Endothelial cell of umbilical vein (primary cell): ENCODE measurements around the gene TMOD2. TPM values are rescaled to one million over a fixed set of nuclear protein-coding genes. Genes with fewer than 3 reads are reported as not detected.

ENCODE experiments used
- BruUV-seq: library from RNA; stranded (reverse); fragments of 400-500 nt; replicated peaks from 2 replicates; lab custom pipeline; 2021; lab: Mats Ljungman, UMichigan
- CTCF ChIA-PET: fragments of 300-600, 350-600 bp; sonication (Branson Sonifier 250); formaldehyde crosslinking; loops from one replicate; lab custom pipeline; 2021; ENCODE audit warnings: antibody characterized with exemption, inconsistent platforms; lab: Charles Lee
- POLR2A ChIA-PET: fragments of 300-600, 350-600 bp; sonication (Branson Sonifier 250); formaldehyde crosslinking; loops from one replicate; lab custom pipeline; 2021; ENCODE audit warnings: antibody characterized with exemption, inconsistent platforms; lab: Charles Lee
- DNase-seq: peaks from one replicate; pipeline ENCODE4 v3.0.0-alpha.2; 2011; ENCODE audit warnings: low read depth, low spot score
- FAIRE-seq: peaks from 2 replicates; lab custom pipeline; 2011; peaks lifted over from hg19 to GRCh38; lab: Jason Lieb, UNC
- H2AFZ ChIP-seq: 2 replicates; pipeline ENCODE4 v1.6.0; 2012; ENCODE audit warnings: low read depth, low read length, control low read depth, inconsistent platforms
- H3K27ac ChIP-seq: 2 replicates; pipeline ENCODE4 v1.5.1; 2011; ENCODE audit warnings: low read depth, mild to moderate bottlenecking, control low read depth, low read length, moderate library complexity; ENCODE audit not compliant: insufficient read depth
- H3K27me3 ChIP-seq, 2 experiments: 2 replicates each; pipeline versions ENCODE4 v1.6.0 to v1.6.1; 2011; ENCODE audit warnings: low read length in 2 of 2, mixed read lengths in 1 of 2; ENCODE audit not compliant: control insufficient read depth in 2 of 2, insufficient read depth in 2 of 2
- H3K36me3 ChIP-seq, 2 experiments: 2 replicates in 1 of 2; 3 replicates in 1 of 2; pipeline ENCODE4 v1.5.1; 2011; ENCODE audit warnings: low read length in 2 of 2, mild to moderate bottlenecking in 1 of 2, moderate library complexity in 1 of 2; ENCODE audit not compliant: control insufficient read depth in 2 of 2, insufficient read depth in 2 of 2; ENCODE audit errors: extremely low read depth in 1 of 2
- H3K4me1 ChIP-seq: 3 replicates; pipeline ENCODE4 v1.5.1; 2011; ENCODE audit warnings: mild to moderate bottlenecking, low read length; ENCODE audit not compliant: control insufficient read depth, insufficient read depth; ENCODE audit errors: extremely low read depth
- H3K4me2 ChIP-seq: 2 replicates; pipeline ENCODE4 v1.6.1; 2011; ENCODE audit warnings: low read length, control low read depth, mixed read lengths; ENCODE audit not compliant: insufficient read depth
- H3K4me3 ChIP-seq, 3 experiments: fragments of 200-600 bp in 1 of 3; sonication (generic), shearing (Covaris generic) in 1 of 3; replicated peaks in 1 of 3; 2 replicates each; pipeline ENCODE4 v1.5.1; 2011 to 2016; ENCODE audit warnings: control low read depth in 3 of 3, low read length in 3 of 3, mild to moderate bottlenecking in 2 of 3, inconsistent platforms in 1 of 3, low read depth in 1 of 3, moderate library complexity in 1 of 3; ENCODE audit not compliant: insufficient read depth in 1 of 3
- H3K79me2 ChIP-seq: 2 replicates; pipeline ENCODE4 v1.6.0; 2012; ENCODE audit warnings: low read length, inconsistent platforms; ENCODE audit not compliant: control insufficient read depth, insufficient read depth
- H3K9ac ChIP-seq: replicated peaks from 2 replicates; pipeline ENCODE3; 2011; ENCODE audit warnings: low read length, control low read depth; ENCODE audit not compliant: insufficient read depth; ENCODE audit errors: extremely low read depth
- H3K9me1 ChIP-seq: replicated peaks from 3 replicates; pipeline ENCODE4 v1.6.0; 2011; ENCODE audit warnings: mild to moderate bottlenecking, low read length; ENCODE audit not compliant: control insufficient read depth, insufficient read depth; ENCODE audit errors: extremely low read depth
- H3K9me3 ChIP-seq: replicated peaks from 2 replicates; pipeline ENCODE4 v1.5.1; 2012; ENCODE audit warnings: low read length, inconsistent platforms; ENCODE audit not compliant: control insufficient read depth, insufficient read depth
- H4K20me1 ChIP-seq: replicated peaks from 2 replicates; pipeline ENCODE3; 2011; ENCODE audit warnings: mild to moderate bottlenecking, low read length; ENCODE audit not compliant: control insufficient read depth, insufficient read depth; ENCODE audit errors: extremely low read depth
- MYC ChIP-seq: IDR thresholded peaks from one replicate; pipeline ENCODE4 v1.6.1; 2011; ENCODE audit warnings: mild to moderate bottlenecking, low read depth, low read length
- dilution Hi-C: fragments of 300-500 bp; cut with MboI; formaldehyde crosslinking; loops from one replicate; pipeline ENCODE4 v1.15.0; 2019; ENCODE audit warnings: low sequenced_read_pairs; ENCODE audit not compliant: extremely low pct_ligation_motif_present
- intact Hi-C: fragments of 100-400 bp; cut with micrococcal nuclease; formaldehyde crosslinking; loops from one replicate; pipeline ENCODE4 v1.10.0; 2022
- polyA plus RNA-seq, 4 experiments: library from polyadenylated mRNA; depleted of rRNA in 3 of 4; stranded (reverse) in 3 of 4; unstranded in 1 of 4; fragments of >200 nt; gene quantifications; 2 replicates each; pipeline versions ENCODE4 v1.2.1 to v1.2.3, GENCODE V29; 2011 to 2012; ENCODE audit warnings: missing spikeins in 1 of 4
- total RNA-seq: library from RNA; stranded (reverse); gene quantifications from 2 replicates; pipeline ENCODE4 v1.2.3, GENCODE V29; 2021
- TF ChIP-seq, protein P1 (sequence below), 2 donors: IDR thresholded peaks; 1 replicate in 1 of 2; 2 replicates in 1 of 2; pipeline ENCODE4 v1.5.1; 2011; ENCODE audit warnings: low read length in 2 of 2, mild to moderate bottlenecking in 2 of 2, moderate library complexity in 2 of 2, control low read depth in 1 of 2, inconsistent platforms in 1 of 2, low read depth in 1 of 2; ENCODE audit not compliant: insufficient read depth in 1 of 2; ENCODE audit errors: extremely low read depth in 1 of 2
- TF ChIP-seq, protein P2 (sequence below): IDR thresholded peaks from 2 replicates; pipeline ENCODE4 v1.6.1; 2011; ENCODE audit not compliant: insufficient read depth, insufficient read length

The TMOD2 gene
- total and polyA plus RNA-seq, 2 donors (not counting 3 experiments of a cell fraction or from before 2014, with no cell fraction given), result 0.46 to 2.7 TPM

DNA sequence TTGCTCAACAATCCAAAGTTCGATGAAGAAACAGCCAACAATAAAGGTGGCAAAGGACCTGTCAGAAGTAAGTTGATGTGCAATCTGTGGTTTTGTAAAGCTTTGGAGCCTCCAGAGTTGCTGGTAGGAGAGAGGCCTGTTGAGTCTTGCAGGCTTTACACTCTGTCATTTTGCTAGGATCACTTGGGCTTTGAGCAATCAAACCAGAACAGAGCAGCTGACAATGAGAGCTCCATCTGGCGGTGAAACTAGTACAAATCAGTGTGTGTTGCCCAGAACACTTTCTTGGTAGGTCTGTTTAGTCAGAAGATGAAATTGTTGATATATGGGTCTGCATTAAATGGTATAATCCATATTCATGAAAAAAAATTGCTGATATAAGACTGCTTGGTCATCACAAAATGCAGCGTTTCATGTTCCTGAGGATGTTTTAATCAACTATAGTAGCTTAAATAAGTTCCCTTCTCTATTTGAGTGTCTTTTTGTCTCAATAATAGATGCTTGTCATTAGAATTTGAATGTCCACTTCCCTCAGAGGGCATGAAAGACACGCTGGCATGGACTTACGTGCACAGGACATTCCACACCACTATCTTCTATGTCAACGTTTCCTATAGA is 25.7 kb downstream of the TMOD2 start:
- FAIRE-seq, result peak; percentile 99
- no peak overlapping the region for H3K9ac ChIP-seq
- H3K27me3 ChIP-seq, result peaks cover 0 to 4% of the 10 kb centered on the region in 2 experiments
- H2AFZ ChIP-seq, result no peak overlapping the region
- BruUV-seq, result no TSS peak
- DNase-seq, result peak; percentile 80
- no peaks in the 10 kb centered on the region for H3K9me3 ChIP-seq
- dilution Hi-C loops (no loop called here), intact Hi-C loops (loop anchor here (1.0 to 5.0 kb wide), 6 partner anchors 26 to 238 kb away; partner anchors contain the start of genes LYSMD2 and TMOD2)
- H3K36me3 ChIP-seq, result no peaks in the 10 kb centered on the region
- H3K9me1 ChIP-seq, result no peaks in the 10 kb centered on the region
- no peak for TF ChIP-seq MYC
- TF ChIP-seq, protein P1, sequence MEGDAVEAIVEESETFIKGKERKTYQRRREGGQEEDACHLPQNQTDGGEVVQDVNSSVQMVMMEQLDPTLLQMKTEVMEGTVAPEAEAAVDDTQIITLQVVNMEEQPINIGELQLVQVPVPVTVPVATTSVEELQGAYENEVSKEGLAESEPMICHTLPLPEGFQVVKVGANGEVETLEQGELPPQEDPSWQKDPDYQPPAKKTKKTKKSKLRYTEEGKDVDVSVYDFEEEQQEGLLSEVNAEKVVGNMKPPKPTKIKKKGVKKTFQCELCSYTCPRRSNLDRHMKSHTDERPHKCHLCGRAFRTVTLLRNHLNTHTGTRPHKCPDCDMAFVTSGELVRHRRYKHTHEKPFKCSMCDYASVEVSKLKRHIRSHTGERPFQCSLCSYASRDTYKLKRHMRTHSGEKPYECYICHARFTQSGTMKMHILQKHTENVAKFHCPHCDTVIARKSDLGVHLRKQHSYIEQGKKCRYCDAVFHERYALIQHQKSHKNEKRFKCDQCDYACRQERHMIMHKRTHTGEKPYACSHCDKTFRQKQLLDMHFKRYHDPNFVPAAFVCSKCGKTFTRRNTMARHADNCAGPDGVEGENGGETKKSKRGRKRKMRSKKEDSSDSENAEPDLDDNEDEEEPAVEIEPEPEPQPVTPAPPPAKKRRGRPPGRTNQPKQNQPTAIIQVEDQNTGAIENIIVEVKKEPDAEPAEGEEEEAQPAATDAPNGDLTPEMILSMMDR (IDR thresholded peaks at IDR 0.05; ENCODE audit: extremely low read depth in 1 of 2, insufficient read depth in 1 of 2, low read depth in 1 of 2, low read length in 2 of 2), result peak; percentile 72 to 75
- H3K27ac ChIP-seq, result no peak overlapping the region
- POLR2A ChIA-PET, result interaction anchor here (0.6 kb wide), 1 partner anchor 137 kb away, joined by 4 read pairs; no protein-coding TSS in a partner anchor
- CTCF ChIA-PET, result interaction anchor here (0.6 to 10.1 kb wide), 75 partner anchors 10 to 959 kb away, joined by 3 to 942 read pairs (median 6); partner anchors contain the start of genes DMXL2, LYSMD2 and SCG3
- H3K4me2 ChIP-seq, result no peak overlapping the region
- no peaks in the 10 kb centered on the region for H3K4me1 ChIP-seq
- H3K79me2 ChIP-seq, result no peaks in the 10 kb centered on the region
- H3K4me3 ChIP-seq, result no peak overlapping the region
- no peaks in the 10 kb centered on the region for H4K20me1 ChIP-seq

DNA sequence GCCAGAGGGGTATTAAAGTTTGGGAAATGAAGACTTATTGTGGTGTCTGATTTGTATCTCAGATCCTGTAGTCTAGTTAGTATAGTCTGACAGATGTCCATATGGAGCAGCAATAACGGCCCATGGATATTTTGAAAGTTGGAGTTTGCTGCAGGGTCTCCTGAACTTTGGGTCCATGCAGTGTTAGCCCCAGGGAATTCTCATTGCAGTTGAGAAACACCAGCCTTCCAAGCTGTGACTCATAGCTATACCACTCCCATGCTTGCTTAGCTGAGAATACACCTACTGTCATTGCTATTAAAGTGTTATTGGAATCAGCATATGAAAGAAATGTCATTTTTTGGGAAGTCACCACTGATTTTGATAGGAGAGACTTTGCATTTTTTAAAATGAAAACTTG is 29.2 kb downstream of the TMOD2 start:
- BruUV-seq, result no TSS peak
- FAIRE-seq, result no peak
- CTCF ChIA-PET, result interaction anchor here (0.7 to 10.1 kb wide), 5 partner anchors 108 to 955 kb away, joined by 3 to 942 read pairs (median 3); no protein-coding TSS in a partner anchor
- no peak for DNase-seq
- dilution Hi-C loops, result no loop called here
- no peaks in the 10 kb centered on the region for H3K79me2 ChIP-seq
- H3K27me3 ChIP-seq, result peaks cover 0 to 3% of the 10 kb centered on the region in 2 experiments
- POLR2A ChIA-PET, result interaction anchor here (0.5 kb wide), 1 partner anchor 131 kb away, joined by 3 read pairs; no protein-coding TSS in a partner anchor
- intact Hi-C loops, result loop anchor here (5.0 to 10.0 kb wide), 2 partner anchors 354 to 447 kb away; no protein-coding TSS in a partner anchor
- H3K27ac ChIP-seq, result no peak overlapping the region
- H3K4me2 ChIP-seq, result no peak overlapping the region
- TF ChIP-seq, protein P2, sequence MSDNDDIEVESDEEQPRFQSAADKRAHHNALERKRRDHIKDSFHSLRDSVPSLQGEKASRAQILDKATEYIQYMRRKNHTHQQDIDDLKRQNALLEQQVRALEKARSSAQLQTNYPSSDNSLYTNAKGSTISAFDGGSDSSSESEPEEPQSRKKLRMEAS, result no peak
- no peaks in the 10 kb centered on the region for H3K9me1 ChIP-seq
- H3K9me3 ChIP-seq, result no peaks in the 10 kb centered on the region
- H3K4me1 ChIP-seq, result no peaks in the 10 kb centered on the region
- no peaks in the 10 kb centered on the region for H4K20me1 ChIP-seq
- H3K36me3 ChIP-seq, result no peaks in the 10 kb centered on the region
- H3K9ac ChIP-seq, result no peak overlapping the region
- H2AFZ ChIP-seq, result no peak overlapping the region
- no peak overlapping the region for H3K4me3 ChIP-seq
